Endothelial cell of umbilical vein (primary cell): Measurements from ENCODE around the gene PIK3R1.

Experiments used
- EZH2 ChIP-seq: IDR thresholded peaks from 2 replicates; pipeline ENCODE4 v1.6.1; 2012; ENCODE audit warnings: borderline replicate concordance, low read depth, mild to moderate bottlenecking, moderate library complexity, low read length, inconsistent platforms; ENCODE audit not compliant: severe bottlenecking
- JUN ChIP-seq: IDR thresholded peaks from 2 replicates; pipeline ENCODE4 v1.6.1; 2011; ENCODE audit warnings: borderline replicate concordance, low read depth; ENCODE audit not compliant: insufficient read length, insufficient read depth
- MYC ChIP-seq: IDR thresholded peaks from one replicate; pipeline ENCODE4 v1.6.1; 2011; ENCODE audit warnings: mild to moderate bottlenecking, low read depth, low read length
- POLR2A ChIP-seq: IDR thresholded peaks from 2 replicates; pipeline ENCODE4 v1.6.1; 2012; ENCODE audit warnings: low read depth, mild to moderate bottlenecking, control low read depth, low read length
- POLR2AphosphoS5 ChIP-seq: IDR thresholded peaks from 2 replicates; pipeline ENCODE4 v1.6.1; 2012; ENCODE audit warnings: low read depth, mild to moderate bottlenecking, control low read depth, low read length, moderate library complexity; ENCODE audit not compliant: insufficient read depth
- TF ChIP-seq, protein P1 (sequence below): IDR thresholded peaks from 2 replicates; pipeline ENCODE4 v1.6.1; 2011; ENCODE audit not compliant: insufficient read depth, insufficient read length
- TF ChIP-seq, protein P2 (sequence below), 2 donors: IDR thresholded peaks; 1 replicate in 1 of 2; 2 replicates in 1 of 2; pipeline ENCODE4 v1.5.1; 2011; ENCODE audit warnings: low read length in 2 of 2, mild to moderate bottlenecking in 2 of 2, moderate library complexity in 2 of 2, control low read depth in 1 of 2, inconsistent platforms in 1 of 2, low read depth in 1 of 2; ENCODE audit not compliant: insufficient read depth in 1 of 2; ENCODE audit errors: extremely low read depth in 1 of 2

DNA sequence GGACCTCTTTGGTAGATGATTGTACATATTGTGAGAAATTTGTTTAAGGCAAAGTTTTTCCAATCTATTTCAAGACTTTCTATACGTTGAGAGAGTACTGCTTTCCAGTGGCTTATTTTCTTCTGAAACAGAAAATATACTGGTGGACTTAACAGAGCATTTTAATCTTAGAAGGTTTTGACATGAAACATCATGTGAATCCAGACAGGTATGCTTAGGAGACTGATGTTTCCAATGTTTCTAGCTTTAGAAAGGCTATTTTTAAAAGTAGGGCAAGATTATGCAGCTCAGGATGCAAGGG is 71.0 kb downstream of the PIK3R1 start:
- TF ChIP-seq, protein P1, sequence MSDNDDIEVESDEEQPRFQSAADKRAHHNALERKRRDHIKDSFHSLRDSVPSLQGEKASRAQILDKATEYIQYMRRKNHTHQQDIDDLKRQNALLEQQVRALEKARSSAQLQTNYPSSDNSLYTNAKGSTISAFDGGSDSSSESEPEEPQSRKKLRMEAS: no peak
- TF ChIP-seq, protein P2, sequence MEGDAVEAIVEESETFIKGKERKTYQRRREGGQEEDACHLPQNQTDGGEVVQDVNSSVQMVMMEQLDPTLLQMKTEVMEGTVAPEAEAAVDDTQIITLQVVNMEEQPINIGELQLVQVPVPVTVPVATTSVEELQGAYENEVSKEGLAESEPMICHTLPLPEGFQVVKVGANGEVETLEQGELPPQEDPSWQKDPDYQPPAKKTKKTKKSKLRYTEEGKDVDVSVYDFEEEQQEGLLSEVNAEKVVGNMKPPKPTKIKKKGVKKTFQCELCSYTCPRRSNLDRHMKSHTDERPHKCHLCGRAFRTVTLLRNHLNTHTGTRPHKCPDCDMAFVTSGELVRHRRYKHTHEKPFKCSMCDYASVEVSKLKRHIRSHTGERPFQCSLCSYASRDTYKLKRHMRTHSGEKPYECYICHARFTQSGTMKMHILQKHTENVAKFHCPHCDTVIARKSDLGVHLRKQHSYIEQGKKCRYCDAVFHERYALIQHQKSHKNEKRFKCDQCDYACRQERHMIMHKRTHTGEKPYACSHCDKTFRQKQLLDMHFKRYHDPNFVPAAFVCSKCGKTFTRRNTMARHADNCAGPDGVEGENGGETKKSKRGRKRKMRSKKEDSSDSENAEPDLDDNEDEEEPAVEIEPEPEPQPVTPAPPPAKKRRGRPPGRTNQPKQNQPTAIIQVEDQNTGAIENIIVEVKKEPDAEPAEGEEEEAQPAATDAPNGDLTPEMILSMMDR (IDR thresholded peaks at IDR 0.05; ENCODE audit: extremely low read depth in 1 of 2, insufficient read depth in 1 of 2, low read depth in 1 of 2, low read length in 2 of 2): no peak
- TF ChIP-seq POLR2A: no peak
- no peak for TF ChIP-seq POLR2AphosphoS5
- TF ChIP-seq EZH2: no peak
- TF ChIP-seq MYC: no peak
- no peak for TF ChIP-seq JUN
